Rectal smooth muscle tissue (tissue), 1 donor: ENCODE data around the gene TACC2.
A peak's percentile ranks its signal among the peaks of the same experiment; 100 is the strongest.

Experiments
- H3K27ac ChIP-seq: one replicate; pipeline ENCODE4 v1.7.0; 2013; ENCODE audit warnings: low read depth, low read length, inconsistent platforms
- H3K27me3 ChIP-seq: one replicate; pipeline ENCODE4 v1.7.0; 2013; ENCODE audit warnings: low read length; ENCODE audit not compliant: control insufficient read depth, insufficient read depth
- H3K36me3 ChIP-seq: one replicate; pipeline ENCODE4 v1.7.0; 2013; ENCODE audit warnings: low read length; ENCODE audit not compliant: control insufficient read depth, insufficient read depth
- H3K4me1 ChIP-seq: one replicate; pipeline ENCODE4 v1.7.0; 2013; ENCODE audit warnings: low read length; ENCODE audit not compliant: control insufficient read depth, insufficient read depth
- H3K4me3 ChIP-seq: one replicate; pipeline ENCODE4 v1.7.0; 2013; ENCODE audit warnings: low read length
- H3K9ac ChIP-seq: one replicate; pipeline ENCODE4 v1.7.0; 2013; ENCODE audit warnings: low read length

The TACC2 gene

GRCh38 chr10:121988361-121989324 lies at the start of gene TACC2:
Gene TACC2, plus strand, starts transcription at chr10:121989163. Its CDS starts 32,819 bp downstream, at chr10:122021982.
- no peaks in the 10 kb centered on the region for H3K27me3 ChIP-seq
- H3K36me3 ChIP-seq = no peaks in the 10 kb centered on the region
- H3K4me1 ChIP-seq = peaks cover 8% of the 10 kb centered on the region
- peak within 1 kb of the TSS; percentile 77 for H3K27ac ChIP-seq
- H3K4me3 ChIP-seq = no peak within 1 kb of the TSS
- H3K9ac ChIP-seq = no peak within 1 kb of the TSS

- Histone ChIP-seq H3K4me1 (peaks cover 8% of the 10 kb centered on the region), H3K4me3 (no peak overlapping the region), H3K36me3 (no peaks in the 10 kb centered on the region), H3K9ac (no peak overlapping the region), H3K27ac (no peak overlapping the region), H3K27me3 (no peaks in the 10 kb centered on the region)
These were observed 47.4 kb upstream of the TACC2 start for GRCh38 chr10:121941532-121941931.

- H3K36me3 ChIP-seq = no peaks in the 10 kb centered on the region
- H3K9ac ChIP-seq = no peak overlapping the region
- H3K4me1 ChIP-seq = peaks cover 8% of the 10 kb centered on the region
- H3K4me3 ChIP-seq = no peak overlapping the region
- no peaks in the 10 kb centered on the region for H3K27me3 ChIP-seq
- H3K27ac ChIP-seq = peak overlapping the region; percentile 56
These were observed 46.1 kb upstream of the TACC2 start for GRCh38 chr10:121942749-121943416.

GRCh38 chr10:121947343-121948330 lies 41.3 kb upstream of the TACC2 start:
- no peak overlapping the region for H3K9ac ChIP-seq
- no peaks in the 10 kb centered on the region for H3K27me3 ChIP-seq
- peaks cover 16% of the 10 kb centered on the region for H3K4me1 ChIP-seq
- H3K4me3 ChIP-seq = no peak overlapping the region
- H3K36me3 ChIP-seq = no peaks in the 10 kb centered on the region
- no peak overlapping the region for H3K27ac ChIP-seq

- Histone ChIP-seq H3K27me3 (no peaks in the 10 kb centered on the region), H3K9ac (no peak overlapping the region), H3K36me3 (no peaks in the 10 kb centered on the region), H3K4me1 (peaks cover 9% of the 10 kb centered on the region), H3K27ac (no peak overlapping the region), H3K4me3 (no peak overlapping the region)
These were observed 39.9 kb upstream of the TACC2 start for GRCh38 chr10:121949049-121949448.

GRCh38 chr10:121949451-121949850 lies 39.5 kb upstream of the TACC2 start:
- no peak overlapping the region for H3K9ac ChIP-seq
- no peak overlapping the region for H3K4me3 ChIP-seq
- H3K36me3 ChIP-seq = no peaks in the 10 kb centered on the region
- H3K27ac ChIP-seq = no peak overlapping the region
- peaks cover 9% of the 10 kb centered on the region for H3K4me1 ChIP-seq
- H3K27me3 ChIP-seq = no peaks in the 10 kb centered on the region

- Histone ChIP-seq H3K9ac (no peak overlapping the region), H3K36me3 (no peaks in the 10 kb centered on the region), H3K27ac (no peak overlapping the region), H3K4me1 (peaks cover 9% of the 10 kb centered on the region), H3K27me3 (no peaks in the 10 kb centered on the region), H3K4me3 (no peak overlapping the region)
These were observed 36.7 kb upstream of the TACC2 start for GRCh38 chr10:121952226-121952625.

GRCh38 chr10:121956111-121957061 lies 32.6 kb upstream of the TACC2 start:
- Histone ChIP-seq H3K4me1 (no peaks in the 10 kb centered on the region), H3K4me3 (no peak overlapping the region), H3K9ac (no peak overlapping the region), H3K36me3 (peaks cover 4% of the 10 kb centered on the region), H3K27me3 (no peaks in the 10 kb centered on the region), H3K27ac (no peak overlapping the region)

GRCh38 chr10:121959671-121960070 lies 29.3 kb upstream of the TACC2 start:
- Histone ChIP-seq H3K4me3 (no peak overlapping the region), H3K27ac (no peak overlapping the region), H3K27me3 (no peaks in the 10 kb centered on the region), H3K4me1 (no peaks in the 10 kb centered on the region), H3K9ac (no peak overlapping the region), H3K36me3 (peaks cover 8% of the 10 kb centered on the region)

GRCh38 chr10:121961456-121961855 lies 27.5 kb upstream of the TACC2 start:
- no peaks in the 10 kb centered on the region for H3K4me1 ChIP-seq
- no peak overlapping the region for H3K4me3 ChIP-seq
- no peak overlapping the region for H3K27ac ChIP-seq
- H3K27me3 ChIP-seq = no peaks in the 10 kb centered on the region
- H3K36me3 ChIP-seq = peaks cover 19% of the 10 kb centered on the region
- no peak overlapping the region for H3K9ac ChIP-seq

- Histone ChIP-seq H3K36me3 (peaks cover 27% of the 10 kb centered on the region), H3K9ac (no peak overlapping the region), H3K4me3 (no peak overlapping the region), H3K27me3 (no peaks in the 10 kb centered on the region), H3K4me1 (no peaks in the 10 kb centered on the region), H3K27ac (no peak overlapping the region)
These were observed 23.0 kb upstream of the TACC2 start for GRCh38 chr10:121965996-121966395.
